ACC112 (cell line): ENCODE results near the gene MCOLN1.

Experiments
- H2AFZ ChIP-seq: fragments of 200-600 bp; sonication (generic); one replicate; pipeline ENCODE4 v1.6.0; 2017; ENCODE audit warnings: antibody characterized with exemption, low read length; ENCODE audit not compliant: unreplicated experiment
- H3K27ac ChIP-seq: fragments of 200-600 bp; sonication (generic); 2 replicates; pipeline ENCODE4 v1.5.1; 2014; ENCODE audit warnings: low read depth, mild to moderate bottlenecking, antibody characterized with exemption, low read length, moderate library complexity
- H3K27me3 ChIP-seq: fragments of 200-600 bp; sonication (generic); 2 replicates; pipeline ENCODE4 v1.6.1; 2014; ENCODE audit warnings: mild to moderate bottlenecking, antibody characterized with exemption, low read length, moderate library complexity, mixed read lengths; ENCODE audit not compliant: insufficient read depth
- H3K36me3 ChIP-seq: fragments of 200-600 bp; sonication (generic); 2 replicates; pipeline ENCODE4 v1.6.1; 2016; ENCODE audit warnings: mild to moderate bottlenecking, antibody characterized with exemption, low read length, moderate library complexity, mixed read lengths; ENCODE audit not compliant: insufficient read depth
- H3K4me1 ChIP-seq: fragments of 200-600 bp; sonication (generic); one replicate; pipeline ENCODE4 v1.6.1; 2016; ENCODE audit warnings: low read length, mixed read lengths; ENCODE audit not compliant: insufficient read depth, unreplicated experiment, control insufficient read depth
- H3K4me3 ChIP-seq: fragments of 200-600 bp; sonication (generic); 2 replicates; pipeline ENCODE4 v1.5.1; 2014; ENCODE audit warnings: mild to moderate bottlenecking, low read depth, low read length
- H3K79me2 ChIP-seq: fragments of 200-600 bp; sonication (generic); one replicate; pipeline ENCODE4 v1.6.0; 2016; ENCODE audit warnings: low read length; ENCODE audit not compliant: control insufficient read depth, unreplicated experiment, insufficient read depth

The MCOLN1 gene

GRCh38 chr19:7483720-7484201, 38.7 kb upstream of the MCOLN1 start:
- H3K79me2 ChIP-seq, result no peaks in the 10 kb centered on the region
- no peaks in the 10 kb centered on the region for H3K36me3 ChIP-seq
- H2AFZ ChIP-seq, result no peak overlapping the region
- H3K27me3 ChIP-seq, result no peaks in the 10 kb centered on the region
- H3K4me1 ChIP-seq, result no peaks in the 10 kb centered on the region
- H3K27ac ChIP-seq, result no peak overlapping the region
- H3K4me3 ChIP-seq, result no peak overlapping the region

- Histone ChIP-seq H2AFZ (no peak overlapping the region), H3K4me3 (no peak overlapping the region), H3K79me2 (no peaks in the 10 kb centered on the region), H3K4me1 (no peaks in the 10 kb centered on the region), H3K27ac (no peak overlapping the region), H3K36me3 (no peaks in the 10 kb centered on the region), H3K27me3 (no peaks in the 10 kb centered on the region)
Measured at GRCh38 chr19:7486923-7487322, 35.5 kb upstream of the MCOLN1 start.

- no peaks in the 10 kb centered on the region for H3K27me3 ChIP-seq
- H3K27ac ChIP-seq, result peak within 1 kb of the TSS; percentile 47; the same call in 1 of the 2 replicates
- H3K79me2 ChIP-seq, result no peaks in the 10 kb centered on the region
- H2AFZ ChIP-seq, result peak within 1 kb of the TSS; percentile 97
- no peaks in the 10 kb centered on the region for H3K36me3 ChIP-seq
- H3K4me3 ChIP-seq, result peak within 1 kb of the TSS; percentile 85
- H3K4me1 ChIP-seq, result no peaks in the 10 kb centered on the region
Measured at GRCh38 chr19:7488736-7489353, 33.6 kb upstream of the MCOLN1 start, which contains the start of gene PEX11G. PEX11G (minus strand) TSS chr19:7489035; CDS start chr19:7489010, 25 bp downstream.

DNA sequence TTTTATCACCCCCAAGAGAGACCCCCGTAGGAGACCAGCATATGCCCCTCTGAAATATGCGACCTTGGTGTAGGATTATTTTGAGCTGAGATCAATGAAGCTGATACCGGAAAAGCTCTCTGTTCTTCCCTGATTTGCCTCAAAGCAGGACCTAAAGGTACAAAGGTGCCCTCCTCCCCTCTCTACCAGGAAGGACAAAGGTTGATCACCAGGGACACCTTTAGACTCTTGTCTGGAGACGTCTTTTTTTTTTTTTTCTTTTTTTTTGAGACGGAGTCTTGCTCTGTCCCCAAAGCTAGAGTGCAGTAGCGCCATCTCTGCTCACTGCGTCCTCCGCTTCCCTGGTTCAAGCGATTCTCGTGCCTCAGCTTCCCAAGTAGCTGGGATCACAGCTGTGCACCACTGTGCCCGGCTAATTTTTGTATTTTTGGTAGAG, 32.8 kb upstream of the MCOLN1 start:
- H3K79me2 ChIP-seq, result no peaks in the 10 kb centered on the region
- H3K4me1 ChIP-seq, result no peaks in the 10 kb centered on the region
- no peaks in the 10 kb centered on the region for H3K27me3 ChIP-seq
- H3K4me3 ChIP-seq, result peak overlapping the region; percentile 85; the same call in 1 of the 2 replicates
- no peak overlapping the region for H3K27ac ChIP-seq
- no peak overlapping the region for H2AFZ ChIP-seq
- H3K36me3 ChIP-seq, result no peaks in the 10 kb centered on the region

GRCh38 chr19:7492142-7492541, 30.3 kb upstream of the MCOLN1 start:
- no peaks in the 10 kb centered on the region for H3K27me3 ChIP-seq
- H3K79me2 ChIP-seq, result no peaks in the 10 kb centered on the region
- no peaks in the 10 kb centered on the region for H3K36me3 ChIP-seq
- H3K27ac ChIP-seq, result no peak overlapping the region
- no peak overlapping the region for H3K4me3 ChIP-seq
- H3K4me1 ChIP-seq, result no peaks in the 10 kb centered on the region
- H2AFZ ChIP-seq, result no peak overlapping the region

GRCh38 chr19:7492558-7492957, 29.9 kb upstream of the MCOLN1 start:
- no peak overlapping the region for H3K27ac ChIP-seq
- H3K79me2 ChIP-seq, result no peaks in the 10 kb centered on the region
- H3K27me3 ChIP-seq, result no peaks in the 10 kb centered on the region
- H3K4me1 ChIP-seq, result no peaks in the 10 kb centered on the region
- no peak overlapping the region for H3K4me3 ChIP-seq
- H2AFZ ChIP-seq, result no peak overlapping the region
- H3K36me3 ChIP-seq, result no peaks in the 10 kb centered on the region

- no peak overlapping the region for H2AFZ ChIP-seq
- no peaks in the 10 kb centered on the region for H3K36me3 ChIP-seq
- no peak overlapping the region for H3K4me3 ChIP-seq
- H3K79me2 ChIP-seq, result no peaks in the 10 kb centered on the region
- no peaks in the 10 kb centered on the region for H3K4me1 ChIP-seq
- no peaks in the 10 kb centered on the region for H3K27me3 ChIP-seq
- H3K27ac ChIP-seq, result no peak overlapping the region
Measured at GRCh38 chr19:7494416-7495098, 27.9 kb upstream of the MCOLN1 start.

DNA sequence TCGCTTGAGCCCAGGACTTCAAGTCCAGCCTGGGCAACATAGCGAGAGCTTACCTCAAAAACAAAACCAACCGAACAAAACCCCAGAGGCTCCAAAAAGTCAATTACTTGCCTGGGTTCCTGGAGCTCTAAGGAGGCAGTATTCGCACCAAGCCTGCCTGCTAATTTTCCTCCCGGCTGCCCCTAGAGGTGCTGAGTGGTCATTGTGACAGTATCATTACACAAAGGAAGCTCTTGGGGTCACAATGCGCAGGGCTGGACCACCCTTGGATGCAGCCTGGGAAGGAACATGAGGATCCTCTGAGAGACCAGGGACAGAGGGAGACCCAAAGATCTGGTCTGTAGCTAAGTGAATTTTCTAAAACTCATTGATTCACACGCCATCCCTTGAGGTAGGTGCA, 25.1 kb upstream of the MCOLN1 start:
- Histone ChIP-seq H3K27ac (no peak overlapping the region), H3K4me1 (no peaks in the 10 kb centered on the region)

GRCh38 chr19:7500811-7501450, 21.5 kb upstream of the MCOLN1 start:
- Histone ChIP-seq H3K4me1 (no peaks in the 10 kb centered on the region), H3K27ac (no peak overlapping the region), H3K4me3 (peak overlapping the region; percentile 71), H2AFZ (no peak overlapping the region), H3K79me2 (no peaks in the 10 kb centered on the region), H3K36me3 (no peaks in the 10 kb centered on the region), H3K27me3 (peaks cover 6% of the 10 kb centered on the region; the same call in 1 of the 2 replicates)

More for the DNA sequence above, 25.1 kb upstream of the MCOLN1 start:
- no peaks in the 10 kb centered on the region for H3K79me2 ChIP-seq
- H3K4me3 ChIP-seq, result no peak overlapping the region
- peaks cover 6% of the 10 kb centered on the region; the same call in 1 of the 2 replicates for H3K27me3 ChIP-seq
- no peak overlapping the region for H2AFZ ChIP-seq
- no peaks in the 10 kb centered on the region for H3K36me3 ChIP-seq

DNA sequence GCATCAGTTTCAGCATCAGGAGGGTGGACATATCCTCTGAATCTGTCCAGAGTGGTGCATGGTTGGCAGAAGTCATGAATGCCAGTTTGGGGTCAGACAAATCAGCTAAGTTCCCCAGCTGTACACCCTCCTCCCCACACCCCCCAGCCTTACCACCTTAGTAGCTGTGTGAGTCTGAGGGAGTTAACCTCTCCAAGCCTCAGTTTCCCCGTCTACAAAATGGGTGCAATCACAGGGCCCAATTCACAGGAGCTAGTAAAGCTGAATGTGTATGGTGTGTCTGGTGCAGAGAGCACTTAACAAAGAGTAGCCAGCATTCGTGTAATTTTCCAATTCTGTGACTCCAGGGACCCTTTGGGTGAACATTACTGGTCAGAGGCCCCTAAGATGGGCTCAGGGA, 19.9 kb upstream of the MCOLN1 start:
- Histone ChIP-seq H3K4me3 (no peak overlapping the region), H2AFZ (no peak overlapping the region), H3K27ac (no peak overlapping the region), H3K4me1 (no peaks in the 10 kb centered on the region), H3K27me3 (peaks cover 6% of the 10 kb centered on the region; the same call in 1 of the 2 replicates), H3K36me3 (no peaks in the 10 kb centered on the region), H3K79me2 (no peaks in the 10 kb centered on the region)
